ENCODE measurements around the gene LHX6.

Gene LHX6

DNA sequence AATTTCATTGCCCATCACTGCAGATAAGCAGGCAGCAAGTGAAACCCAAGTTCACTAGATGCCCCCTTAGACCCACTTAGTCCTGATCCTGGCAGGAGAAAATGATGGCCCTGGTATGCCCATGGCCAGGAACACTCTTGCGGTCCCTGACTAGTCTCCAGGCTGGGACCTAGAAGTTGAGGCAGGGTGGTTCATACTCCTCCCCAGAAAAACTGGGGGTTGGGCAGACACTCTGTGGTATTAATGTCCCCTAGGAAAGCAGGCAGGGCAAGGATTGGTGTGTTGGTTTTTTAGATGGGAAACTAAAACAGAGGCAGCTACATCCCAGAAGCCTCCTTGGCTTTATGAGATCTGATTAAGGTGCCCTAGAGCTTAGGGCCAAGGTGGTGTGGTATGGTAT is 13.1 kb downstream of the LHX6 start:
- no peak for DNase-seq (ENCODE audit: low spot score)

DNA sequence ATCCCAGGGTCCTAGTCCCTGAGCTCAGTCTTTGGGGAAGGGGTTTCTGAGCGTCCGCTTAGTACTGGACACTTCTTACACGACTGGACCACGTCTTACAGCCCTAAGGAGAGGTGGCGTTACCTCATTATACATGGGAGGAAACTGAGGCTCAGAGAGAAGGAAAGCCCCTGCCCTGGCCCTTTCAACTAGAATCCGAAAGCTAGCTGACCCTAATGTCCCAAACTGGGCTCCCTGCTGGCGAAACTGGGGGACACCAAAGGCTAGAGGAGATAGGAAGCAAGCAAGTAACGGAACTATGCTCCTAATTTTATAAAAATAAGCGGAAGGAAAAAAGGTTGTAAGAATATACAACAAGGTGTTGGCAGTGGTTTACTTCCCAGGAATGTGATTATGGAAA is 14.2 kb downstream of the LHX6 start:
- DNase-seq (ENCODE audit: low spot score): no peak

- peak; percentile 93 for DNase-seq (ENCODE audit: low spot score)
These were observed 15.0 kb downstream of the LHX6 start for GRCh38 chr9:122213589-122214413.

- DNase-seq (ENCODE audit: low spot score): no peak
These were observed 15.6 kb downstream of the LHX6 start for GRCh38 chr9:122213102-122213588.

DNA sequence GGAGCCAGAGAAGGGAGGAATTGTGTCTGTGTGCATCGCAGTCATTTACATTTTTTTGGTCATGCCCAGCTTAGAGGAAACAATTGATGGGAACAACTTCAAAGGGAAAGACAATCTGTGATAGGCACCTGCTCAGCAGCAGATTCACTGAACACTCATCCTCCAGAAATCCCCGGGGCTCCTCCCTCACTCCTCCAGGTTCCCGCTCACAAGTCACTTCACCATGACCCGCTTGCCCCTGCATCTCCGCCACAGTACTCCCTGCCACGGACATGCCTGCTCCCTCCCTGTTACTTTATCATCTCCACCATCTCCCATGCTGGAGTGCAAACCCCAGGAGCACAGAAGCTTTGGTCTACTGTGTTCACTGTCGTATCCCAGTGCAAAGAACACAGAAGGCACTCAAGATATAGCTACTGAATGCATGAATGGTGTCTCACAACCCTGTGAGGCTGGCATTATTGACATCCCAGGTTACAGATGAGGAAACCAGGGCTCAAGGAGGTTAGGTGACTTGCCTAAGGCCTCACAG is 16.2 kb downstream of the LHX6 start:
- no peak for DNase-seq (ENCODE audit: low spot score)

GRCh38 chr9:122209451-122209850 is 19.3 kb downstream of the LHX6 start:
- DNase-seq (ENCODE audit: low spot score): no peak

DNA sequence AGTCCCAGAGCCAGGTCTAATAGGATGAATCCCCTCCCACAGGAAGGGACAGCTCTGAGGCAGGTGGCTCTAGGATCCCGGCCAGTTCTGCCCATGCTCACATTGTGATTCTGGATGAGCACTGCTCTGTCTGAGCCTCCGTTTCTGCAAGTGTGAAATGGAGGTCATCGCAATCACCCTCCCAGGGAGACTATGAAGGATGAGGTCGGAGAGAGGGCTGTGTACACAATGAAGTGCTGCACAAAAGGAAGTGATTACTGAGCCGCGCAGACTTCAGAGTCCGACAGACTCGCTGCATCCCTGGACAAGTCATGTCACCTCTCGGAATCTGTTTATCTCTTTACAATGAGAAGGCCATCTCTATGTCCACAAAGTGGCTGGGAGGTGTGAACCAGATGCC is 21.7 kb downstream of the LHX6 start:
- DNase-seq (ENCODE audit: low spot score): no peak

GRCh38 chr9:122206118-122207046 is 22.4 kb downstream of the LHX6 start:
- DNase-seq (ENCODE audit: low spot score): no peak

GRCh38 chr9:122205176-122205575 is 23.6 kb downstream of the LHX6 start:
- no peak for DNase-seq (ENCODE audit: low spot score)

- DNase-seq (ENCODE audit: low spot score): no peak
These were observed 24.3 kb downstream of the LHX6 start for GRCh38 chr9:122204491-122204890.

- no peak for DNase-seq (ENCODE audit: low spot score)
These were observed 24.7 kb downstream of the LHX6 start for GRCh38 chr9:122204055-122204454.

GRCh38 chr9:122202111-122202510 is 26.6 kb downstream of the LHX6 start:
- DNase-seq (ENCODE audit: low spot score): no peak

DNA sequence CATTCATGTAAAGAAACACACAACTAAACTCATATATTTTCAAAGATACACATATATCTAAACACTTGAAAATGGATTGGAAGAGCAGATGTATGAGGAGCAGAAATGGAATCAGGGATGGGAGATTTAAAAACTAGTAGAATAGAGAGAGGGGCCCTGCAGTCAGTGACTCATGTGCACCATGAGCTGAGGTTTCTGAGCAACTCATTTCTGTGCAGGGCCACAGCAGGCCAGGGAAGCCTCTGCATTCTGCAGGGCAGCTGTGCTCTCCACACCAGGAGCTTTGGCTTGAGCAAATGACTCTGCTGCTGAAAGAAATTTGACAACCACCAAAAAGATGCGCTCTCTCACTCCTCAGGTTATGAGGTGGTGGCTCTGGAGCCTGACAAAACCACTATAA is 27.1 kb downstream of the LHX6 start:
- no peak for DNase-seq (ENCODE audit: low spot score)

GRCh38 chr9:122200960-122201595 is 27.7 kb downstream of the LHX6 start:
- no peak for DNase-seq (ENCODE audit: low spot score)

GRCh38 chr9:122197882-122198281 is 30.9 kb downstream of the LHX6 start:
- DNase-seq (ENCODE audit: low spot score): no peak

GRCh38 chr9:122197426-122197825 is 31.3 kb downstream of the LHX6 start:
- no peak for DNase-seq (ENCODE audit: low spot score)

GRCh38 chr9:122195875-122196274 is 32.9 kb downstream of the LHX6 start:
- no peak for DNase-seq (ENCODE audit: low spot score)

DNA sequence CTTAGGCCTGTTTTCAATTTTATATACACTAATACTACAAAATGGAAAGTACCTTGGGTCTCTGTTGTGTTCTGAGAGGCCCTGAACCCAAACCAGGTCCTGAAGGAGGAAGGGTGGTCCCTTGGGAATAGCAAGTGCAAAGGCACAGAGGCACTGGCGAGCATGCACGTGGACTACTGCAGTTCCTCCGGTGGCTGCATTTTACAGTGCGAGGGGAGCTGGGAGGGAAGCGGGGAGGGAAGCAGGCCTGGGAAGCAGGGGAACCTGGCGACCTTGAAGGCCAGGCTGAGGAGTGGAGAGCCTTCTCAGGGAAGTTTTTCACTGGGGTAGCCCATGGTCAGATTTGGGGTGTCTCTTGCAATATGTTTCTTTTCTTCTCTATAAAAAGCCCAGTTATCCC is 35.1 kb downstream of the LHX6 start:
- DNase-seq (ENCODE audit: low spot score): no peak

- no peak for DNase-seq (ENCODE audit: low spot score)
These were observed 35.7 kb downstream of the LHX6 start for GRCh38 chr9:122192914-122193525.

- no peak for DNase-seq (ENCODE audit: low spot score)
These were observed 36.4 kb downstream of the LHX6 start for GRCh38 chr9:122192261-122192875.

- DNase-seq (ENCODE audit: low spot score): no peak
These were observed 37.2 kb downstream of the LHX6 start for GRCh38 chr9:122191584-122191983.
